OCI-LY1 (cell line): ENCODE data around the gene HES2.

ENCODE experiments used
- H2AFZ ChIP-seq: fragments of 200-600 bp; sonication (generic), shearing (Covaris generic); 2 replicates; pipeline ENCODE4 v1.6.0; 2014; ENCODE audit warnings: antibody characterized with exemption, mild to moderate bottlenecking, low read length
- H3F3A ChIP-seq: fragments of 200-600 bp; sonication (generic), shearing (Covaris generic); 2 replicates; pipeline ENCODE4 v1.6.0; 2014; ENCODE audit warnings: mild to moderate bottlenecking, antibody characterized with exemption, low read length, moderate library complexity; ENCODE audit not compliant: insufficient read depth
- H3K27ac ChIP-seq: fragments of 200-600 bp; sonication (generic); 2 replicates; pipeline ENCODE4 v1.5.1; 2014; ENCODE audit warnings: low read length, mixed run types, mild to moderate bottlenecking, low read depth; ENCODE audit not compliant: poor library complexity, severe bottlenecking
- H3K27me3 ChIP-seq: fragments of 200-600 bp; sonication (generic); 2 replicates; pipeline ENCODE4 v1.6.0; 2014; ENCODE audit warnings: antibody characterized with exemption, mild to moderate bottlenecking, low read length, moderate library complexity; ENCODE audit not compliant: insufficient read depth
- H3K36me3 ChIP-seq: fragments of 200-600 bp; sonication (generic); 2 replicates; pipeline ENCODE4 v1.6.1; 2014; ENCODE audit warnings: mild to moderate bottlenecking, antibody characterized with exemption, low read length, moderate library complexity, mixed read lengths; ENCODE audit not compliant: insufficient read depth
- H3K4me1 ChIP-seq: fragments of 200-600 bp; sonication (generic); 2 replicates; pipeline ENCODE4 v1.5.1; 2014; ENCODE audit warnings: mild to moderate bottlenecking, low read length, moderate library complexity; ENCODE audit not compliant: insufficient read depth, severe bottlenecking
- H3K4me2 ChIP-seq: fragments of 200-600 bp; sonication (generic), shearing (Covaris generic); 2 replicates; pipeline ENCODE4 v1.6.1; 2014; ENCODE audit warnings: low read length
- H3K4me3 ChIP-seq: fragments of 200-600 bp; sonication (generic); 2 replicates; pipeline ENCODE4 v1.5.1; 2014; ENCODE audit warnings: low read length, low read depth, mild to moderate bottlenecking, mixed read lengths; ENCODE audit not compliant: poor library complexity, severe bottlenecking
- H3K79me2 ChIP-seq: fragments of 200-600 bp; shearing (Covaris generic); 2 replicates; pipeline ENCODE4 v1.6.1; 2016; ENCODE audit warnings: mixed run types, low read length, mixed read lengths; ENCODE audit not compliant: insufficient read depth
- H3K9ac ChIP-seq: fragments of 200-600 bp; sonication (generic), shearing (Covaris generic); 2 replicates; pipeline ENCODE4 v1.6.1; 2014; ENCODE audit warnings: mild to moderate bottlenecking, low read length, mixed read lengths
- H3K9me2 ChIP-seq: fragments of 200-600 bp; sonication (generic), shearing (Covaris generic); 2 replicates; pipeline ENCODE4 v1.6.1; 2014; ENCODE audit warnings: low read depth, mild to moderate bottlenecking, low read length, mixed read lengths
- H3K9me3 ChIP-seq: fragments of 200-600 bp; shearing (Covaris generic); 2 replicates; pipeline ENCODE4 v1.6.1; 2014; ENCODE audit warnings: low read length, mixed read lengths
- H4K20me1 ChIP-seq: fragments of 200-600 bp; sonication (generic), shearing (Covaris generic); 2 replicates; pipeline ENCODE4 v1.6.0; 2016; ENCODE audit warnings: mild to moderate bottlenecking, low read length; ENCODE audit not compliant: insufficient read depth
- CTCF ChIP-seq: fragments of 200-600 bp; sonication (generic), shearing (Covaris generic); IDR thresholded peaks from 2 replicates; pipeline ENCODE4 v1.5.1; 2017; ENCODE audit warnings: mild to moderate bottlenecking, antibody characterized with exemption, low read length, moderate library complexity, mixed read lengths
- EZH2 ChIP-seq: fragments of 200-600 bp; sonication (generic), shearing (Covaris generic); IDR thresholded peaks from 2 replicates; pipeline ENCODE4 v1.8.0; 2017; ENCODE audit warnings: borderline replicate concordance, mixed run types, mild to moderate bottlenecking, antibody characterized with exemption, low read length, moderate library complexity, mixed read lengths

Gene HES2

GRCh38 chr1:6465461-6466005 lies 45.8 kb upstream of the HES2 start:
- Histone ChIP-seq H3K36me3 (no peaks in the 10 kb centered on the region), H3K9me3 (no peaks in the 10 kb centered on the region), H3K9me2 (no peaks in the 10 kb centered on the region), H3K27ac (no peak overlapping the region), H3F3A (no peaks in the 10 kb centered on the region), H3K4me1 (peaks cover 3% of the 10 kb centered on the region), H3K79me2 (no peaks in the 10 kb centered on the region), H4K20me1 (no peaks in the 10 kb centered on the region), H2AFZ (no peak overlapping the region), H3K27me3 (0 out of 2 replicates have a peak, but pooled peaks cover 20% of the 10 kb centered on the region), H3K9ac (no peak overlapping the region), H3K4me2 (no peak overlapping the region), H3K4me3 (no peak overlapping the region)
- TF ChIP-seq EZH2 = no peak
- TF ChIP-seq CTCF = no peak

- Histone ChIP-seq H3K36me3 (no peaks in the 10 kb centered on the region), H3K79me2 (no peaks in the 10 kb centered on the region), H3K9me2 (no peaks in the 10 kb centered on the region), H3K9ac (no peak overlapping the region), H3K4me3 (no peak overlapping the region), H3K9me3 (no peaks in the 10 kb centered on the region), H3K4me1 (peaks cover 9% of the 10 kb centered on the region), H3K4me2 (no peak overlapping the region), H4K20me1 (no peaks in the 10 kb centered on the region), H2AFZ (no peak overlapping the region), H3F3A (no peaks in the 10 kb centered on the region), H3K27ac (no peak overlapping the region), H3K27me3 (0 out of 2 replicates have a peak, but pooled peaks cover 20% of the 10 kb centered on the region)
- no peak for TF ChIP-seq EZH2
- TF ChIP-seq CTCF = no peak
Observed at GRCh38 chr1:6464915-6465314, 45.2 kb upstream of the HES2 start.

- 0 out of 2 replicates have a peak, but pooled peaks cover 20% of the 10 kb centered on the region for H3K27me3 ChIP-seq
- H4K20me1 ChIP-seq = no peaks in the 10 kb centered on the region
- no peaks in the 10 kb centered on the region for H3K79me2 ChIP-seq
- H3F3A ChIP-seq = no peaks in the 10 kb centered on the region
- H3K27ac ChIP-seq = no peak overlapping the region
- no peaks in the 10 kb centered on the region for H3K36me3 ChIP-seq
- no peaks in the 10 kb centered on the region for H3K9me3 ChIP-seq
- H3K9ac ChIP-seq = no peak overlapping the region
- no peak overlapping the region for H2AFZ ChIP-seq
- no peak overlapping the region for H3K4me2 ChIP-seq
- H3K4me3 ChIP-seq = no peak overlapping the region
- H3K9me2 ChIP-seq = no peaks in the 10 kb centered on the region
- H3K4me1 ChIP-seq = peaks cover 11% of the 10 kb centered on the region
- TF ChIP-seq CTCF (no peak; the same call in 1 of the 2 replicates), EZH2 (no peak)
Observed at GRCh38 chr1:6464514-6464836, 44.8 kb upstream of the HES2 start.
